Tibial nerve (tissue), 4 donors: ENCODE measurements around the gene KDR. TPM values are rescaled to one million over a fixed set of nuclear protein-coding genes. Genes with fewer than 3 reads are reported as not detected.

Experiments
- DNase-seq, 2 donors: peaks; one replicate each; pipeline ENCODE4 v3.0.0-alpha.2; 2019; ENCODE audit warnings: low spot score in 2 of 2
- H3K27ac ChIP-seq, 4 donors: fragments of 200-600 bp; sonication (generic) in 3 of 4; one replicate each; pipeline ENCODE4 v1.5.1; 2017 to 2019; ENCODE audit warnings: mild to moderate bottlenecking in 1 of 4
- H3K27me3 ChIP-seq, 2 donors: fragments of 200-600 bp; sonication (generic) in 1 of 2; one replicate each; pipeline versions ENCODE4 v1.5.1 to v1.6.0; 2017 to 2019
- H3K36me3 ChIP-seq, 3 donors: fragments of 200-600 bp; sonication (generic); one replicate each; pipeline ENCODE4 v1.5.1; 2018 to 2019
- H3K4me1 ChIP-seq, 4 donors: fragments of 200-600 bp; sonication (generic) in 3 of 4; one replicate each; pipeline ENCODE4 v1.5.1; 2017 to 2019
- H3K4me3 ChIP-seq, 4 donors: fragments of 200-600 bp; sonication (generic) in 3 of 4; one replicate each; pipeline ENCODE4 v1.5.1; 2017 to 2019; ENCODE audit warnings: mild to moderate bottlenecking in 1 of 4, moderate library complexity in 1 of 4
- H3K9me3 ChIP-seq, 4 donors: fragments of 200-600 bp; sonication (generic) in 3 of 4; one replicate each; pipeline ENCODE4 v1.5.1; 2017 to 2019
- EP300 ChIP-seq, 2 donors: sonication (generic); formaldehyde crosslinking; IDR thresholded peaks; one replicate each; pipeline ENCODE4 v1.6.1; 2017; ENCODE audit warnings: antibody characterized with exemption in 2 of 2, mild to moderate bottlenecking in 1 of 2
- POLR2A ChIP-seq, 2 donors: fragments of 450-650 bp; IDR thresholded peaks; one replicate each; pipeline ENCODE4 v1.6.1; 2017; ENCODE audit warnings: antibody characterized with exemption in 2 of 2, mild to moderate bottlenecking in 2 of 2, moderate library complexity in 2 of 2
- WGBS, 2 donors: methylation state at CpG; one replicate each; pipeline ENCODE4 v1.1.5; 2018; 5-methylcytosine and 5-hydroxymethylcytosine counted together
- total RNA-seq, 4 donors: library from RNA; depleted of rRNA; stranded (reverse); fragments of >200 nt; gene quantifications; one replicate each; pipeline ENCODE4 v1.1.0, GENCODE V29; 2016
- TF ChIP-seq, protein P1 (sequence below), 5 experiments: fragments of 200-600 bp in 3 of 5; fragments of 450-650 bp in 2 of 5; sonication (generic) in 3 of 5; IDR thresholded peaks; one replicate each; pipeline ENCODE4 v1.5.1; 2016 to 2019; ENCODE audit warnings: antibody characterized with exemption in 5 of 5, mild to moderate bottlenecking in 3 of 5, moderate library complexity in 2 of 5

Gene KDR
- total RNA-seq, 4 donors from 2014 or later: 28.8 to 85.7 (median 74.6) TPM

DNA sequence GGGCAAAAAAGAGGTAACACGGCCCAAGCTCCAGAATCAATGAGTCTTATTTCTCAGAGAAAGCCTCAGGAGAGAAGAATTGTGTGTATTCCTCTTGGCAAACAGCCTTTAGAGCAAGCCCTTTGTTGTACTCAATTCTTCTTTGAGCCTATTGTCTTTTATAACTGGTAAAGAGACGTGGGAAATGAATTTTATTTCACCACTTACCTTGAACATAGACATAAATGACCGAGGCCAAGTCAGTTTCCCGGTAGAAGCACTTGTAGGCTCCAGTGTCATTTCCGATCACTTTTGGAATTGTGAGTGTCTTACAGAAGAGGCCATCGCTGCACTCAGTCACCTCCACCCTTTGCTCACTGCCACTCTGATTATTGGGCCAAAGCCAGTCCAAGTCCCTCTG is 7.0 kb downstream of the KDR start:
- Histone ChIP-seq H3K27ac (no peak overlapping the region), H3K36me3 (no peaks in the 10 kb centered on the region), H3K9me3 (no peaks in the 10 kb centered on the region), H3K27me3 (no peaks in the 10 kb centered on the region), H3K4me1 (no peaks in the 10 kb centered on the region), H3K4me3 (no peak overlapping the region)
- DNase-seq: no peak
- TF ChIP-seq POLR2A (IDR thresholded peaks at IDR 0.05) (no peak), EP300 (IDR thresholded peaks at IDR 0.05) (no peak)
- TF ChIP-seq, protein P1, sequence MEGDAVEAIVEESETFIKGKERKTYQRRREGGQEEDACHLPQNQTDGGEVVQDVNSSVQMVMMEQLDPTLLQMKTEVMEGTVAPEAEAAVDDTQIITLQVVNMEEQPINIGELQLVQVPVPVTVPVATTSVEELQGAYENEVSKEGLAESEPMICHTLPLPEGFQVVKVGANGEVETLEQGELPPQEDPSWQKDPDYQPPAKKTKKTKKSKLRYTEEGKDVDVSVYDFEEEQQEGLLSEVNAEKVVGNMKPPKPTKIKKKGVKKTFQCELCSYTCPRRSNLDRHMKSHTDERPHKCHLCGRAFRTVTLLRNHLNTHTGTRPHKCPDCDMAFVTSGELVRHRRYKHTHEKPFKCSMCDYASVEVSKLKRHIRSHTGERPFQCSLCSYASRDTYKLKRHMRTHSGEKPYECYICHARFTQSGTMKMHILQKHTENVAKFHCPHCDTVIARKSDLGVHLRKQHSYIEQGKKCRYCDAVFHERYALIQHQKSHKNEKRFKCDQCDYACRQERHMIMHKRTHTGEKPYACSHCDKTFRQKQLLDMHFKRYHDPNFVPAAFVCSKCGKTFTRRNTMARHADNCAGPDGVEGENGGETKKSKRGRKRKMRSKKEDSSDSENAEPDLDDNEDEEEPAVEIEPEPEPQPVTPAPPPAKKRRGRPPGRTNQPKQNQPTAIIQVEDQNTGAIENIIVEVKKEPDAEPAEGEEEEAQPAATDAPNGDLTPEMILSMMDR (IDR thresholded peaks at IDR 0.05): no peak
- 80% methylated on average over 6 of the region's 6 CpGs for WGBS, 2 donors

DNA sequence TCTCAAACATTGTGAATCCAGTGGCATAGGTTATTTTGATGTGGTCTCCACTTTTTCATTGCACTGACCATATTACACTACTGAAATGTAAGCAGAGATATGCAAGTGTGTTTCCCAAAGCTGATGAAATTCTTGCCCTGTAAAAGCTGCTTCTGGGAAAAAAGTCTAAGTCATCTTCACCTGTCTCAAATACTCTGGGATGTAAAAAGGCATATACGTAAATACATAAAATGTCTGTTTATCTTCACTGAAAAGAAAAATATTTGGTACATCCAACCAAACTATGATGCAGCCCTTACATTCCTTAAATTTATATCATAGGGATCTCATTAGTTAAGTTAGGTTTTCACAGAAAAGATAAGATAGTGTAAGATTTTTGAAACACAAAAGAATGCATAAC is 7.9 kb downstream of the KDR start:
- H3K9me3 ChIP-seq: no peaks in the 10 kb centered on the region
- DNase-seq: no peak
- H3K4me3 ChIP-seq: no peak overlapping the region
- 92 to 94% methylated on average over 1 of the region's 1 CpG for WGBS, 2 donors
- no peaks in the 10 kb centered on the region for H3K36me3 ChIP-seq
- TF ChIP-seq POLR2A (IDR thresholded peaks at IDR 0.05) (no peak), EP300 (IDR thresholded peaks at IDR 0.05) (no peak)
- no peaks in the 10 kb centered on the region for H3K4me1 ChIP-seq
- H3K27me3 ChIP-seq: no peaks in the 10 kb centered on the region
- H3K27ac ChIP-seq: no peak overlapping the region

DNA sequence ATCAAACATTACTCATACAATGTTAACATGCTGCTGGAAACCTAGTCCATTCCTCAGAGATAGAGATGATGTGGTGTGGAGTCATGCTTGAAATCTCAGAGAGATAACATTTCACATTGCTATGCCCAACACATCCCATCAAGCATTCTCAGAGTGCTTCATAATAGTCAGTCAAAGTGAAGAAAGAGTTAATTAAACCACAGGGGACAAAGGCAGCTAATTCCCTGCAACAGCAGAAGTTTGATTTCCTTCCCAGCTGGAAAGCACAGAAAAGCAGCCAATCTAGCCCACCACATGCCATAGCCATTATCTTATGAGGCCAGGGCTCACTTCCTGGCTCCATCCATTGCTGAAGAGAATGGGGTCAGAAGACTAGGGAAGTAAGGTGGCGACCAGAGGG is 8.9 kb downstream of the KDR start:
- H3K9me3 ChIP-seq: no peaks in the 10 kb centered on the region
- no peaks in the 10 kb centered on the region for H3K4me1 ChIP-seq
- H3K27me3 ChIP-seq: no peaks in the 10 kb centered on the region
- 19 to 55% methylated on average over 1 of the region's 1 CpG for WGBS, 2 donors
- TF ChIP-seq, protein P1 (IDR thresholded peaks at IDR 0.05): no peak
- no peak overlapping the region for H3K4me3 ChIP-seq
- no peak overlapping the region for H3K27ac ChIP-seq
- no peaks in the 10 kb centered on the region for H3K36me3 ChIP-seq
- no peak for DNase-seq

DNA sequence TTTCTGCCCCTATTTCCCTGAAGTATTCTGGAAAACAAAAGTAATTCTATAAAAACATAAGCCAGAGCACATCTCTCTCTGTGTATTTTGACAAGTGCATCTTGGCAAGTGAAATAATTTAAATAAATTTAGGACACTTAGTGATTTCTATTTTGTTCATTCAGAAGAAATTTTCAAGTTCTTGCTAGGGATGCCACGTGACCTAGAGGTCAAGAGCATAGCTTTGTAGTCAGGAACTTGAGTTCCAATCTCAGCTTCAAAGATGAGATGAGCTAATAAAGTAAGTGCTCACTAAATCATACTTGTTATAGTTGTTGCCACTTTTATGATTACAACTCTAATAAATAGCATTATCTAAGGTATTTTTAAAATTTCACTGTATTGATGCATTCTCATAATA is 13.8 kb downstream of the KDR start:
- no peaks in the 10 kb centered on the region for H3K9me3 ChIP-seq
- H3K36me3 ChIP-seq: peaks cover 0 to 18% (median 0%) of the 10 kb centered on the region in 3 donors
- no peak for DNase-seq
- TF ChIP-seq EP300 (IDR thresholded peaks at IDR 0.05) (no peak), POLR2A (IDR thresholded peaks at IDR 0.05) (no peak)
- TF ChIP-seq, protein P1 (IDR thresholded peaks at IDR 0.05): no peak
- no peak overlapping the region for H3K4me3 ChIP-seq
- WGBS, 2 donors: 66 to 71% methylated on average over 1 of the region's 1 CpG
- no peaks in the 10 kb centered on the region for H3K4me1 ChIP-seq
- no peak overlapping the region for H3K27ac ChIP-seq
- H3K27me3 ChIP-seq: no peaks in the 10 kb centered on the region

DNA sequence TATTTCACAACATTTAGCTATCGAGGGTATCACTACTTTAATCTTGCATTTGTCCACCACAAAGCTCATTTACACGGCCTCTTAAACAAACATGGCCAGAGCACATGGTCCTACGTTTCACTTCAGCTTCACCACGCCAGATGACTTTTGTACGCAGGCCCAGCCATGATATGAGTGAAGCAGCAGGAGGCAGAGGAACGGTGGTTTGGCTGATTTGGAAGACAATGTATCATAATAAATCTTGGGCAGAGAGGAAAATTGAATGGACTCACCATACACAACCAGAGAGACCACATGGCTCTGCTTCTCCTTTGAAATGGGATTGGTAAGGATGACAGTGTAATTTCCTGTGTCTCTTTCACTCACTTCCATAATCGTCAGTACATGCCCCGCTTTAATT is 15.3 kb downstream of the KDR start:
- WGBS, 2 donors: 77 to 80% methylated on average over 8 of the region's 8 CpGs
- Histone ChIP-seq H3K27me3 (no peaks in the 10 kb centered on the region), H3K36me3 (peaks cover 0 to 23% (median 0%) of the 10 kb centered on the region in 3 donors), H3K9me3 (no peaks in the 10 kb centered on the region), H3K27ac (no peak overlapping the region), H3K4me1 (no peaks in the 10 kb centered on the region), H3K4me3 (no peak overlapping the region)
- DNase-seq: no peak
- no peak for TF ChIP-seq POLR2A (IDR thresholded peaks at IDR 0.05)
- TF ChIP-seq, protein P1 (IDR thresholded peaks at IDR 0.05): no peak
- no peak for TF ChIP-seq EP300 (IDR thresholded peaks at IDR 0.05)

DNA sequence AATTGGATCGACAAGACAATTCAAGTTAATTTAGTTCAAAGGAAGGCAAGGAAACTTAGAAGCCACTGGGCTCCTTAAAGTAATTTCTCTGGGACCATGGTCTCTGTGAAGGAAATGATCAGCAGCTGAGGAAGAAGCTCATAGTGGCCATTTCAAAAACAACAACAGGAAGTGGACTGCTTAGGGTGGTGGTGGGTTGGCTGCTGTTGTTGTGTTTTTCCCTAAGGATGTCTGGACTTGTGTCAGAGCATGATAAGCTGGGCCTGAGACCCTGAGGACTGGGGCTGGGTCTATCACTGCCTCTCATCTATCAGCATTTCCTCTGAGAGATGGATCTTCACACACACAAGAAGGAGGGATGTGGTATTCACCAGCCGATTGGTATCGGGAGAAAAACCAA is 18.3 kb downstream of the KDR start:
- Histone ChIP-seq H3K27me3 (no peaks in the 10 kb centered on the region), H3K36me3 (peaks cover 0 to 29% (median 0%) of the 10 kb centered on the region in 3 donors), H3K4me1 (no peaks in the 10 kb centered on the region), H3K9me3 (no peaks in the 10 kb centered on the region), H3K27ac (no peak overlapping the region), H3K4me3 (no peak overlapping the region)
- WGBS, 2 donors: 84 to 89% methylated on average over 3 of the region's 3 CpGs
- no peak for DNase-seq
- TF ChIP-seq POLR2A (IDR thresholded peaks at IDR 0.05): no peak
- TF ChIP-seq EP300 (IDR thresholded peaks at IDR 0.05): no peak
- TF ChIP-seq, protein P1 (IDR thresholded peaks at IDR 0.05): no peak
